A549 (cell line): ENCODE data around the gene KDM5B. TPM values are rescaled to one million over a fixed set of nuclear protein-coding genes. Genes with fewer than 3 reads are reported as not detected.

Experiments used
- ATAC-seq, 2 experiments: fragments of 200-7000 bp in 1 of 2; fragments of >200 bp in 1 of 2; cut with Nextera tagmentation in 1 of 2; cut with Tn5 transposase in 1 of 2; 3 replicates each; pipeline versions ENCODE4 v1.8.0 to v1.9.1; 2018 to 2020; ENCODE audit warnings: mild to moderate bottlenecking in 1 of 2, moderate library complexity in 1 of 2
- CTCF ChIA-PET: fragments of 300-600 bp; sonication (Branson Sonifier 250); formaldehyde crosslinking; extraction: SDS; loops from one replicate; lab custom pipeline; 2021; ENCODE audit warnings: antibody characterized with exemption, inconsistent platforms; lab: Yijun Ruan, JAX
- POLR2A ChIA-PET: fragments of 350-600 bp; formaldehyde crosslinking; extraction: SDS; loops from one replicate; lab custom pipeline; 2021; ENCODE audit warnings: antibody characterized with exemption, inconsistent platforms; lab: Yijun Ruan, JAX
- DNase-seq, 2 experiments: peaks; one replicate each; pipeline versions ENCODE4 v3.0.0 to v3.0.0-alpha.2; 2011 to 2016; ENCODE audit warnings: low read depth in 1 of 2, low spot score in 1 of 2
- FAIRE-seq: peaks from 2 replicates; lab custom pipeline; 2011; peaks lifted over from hg19 to GRCh38; lab: Jason Lieb, UNC
- H3K27ac ChIP-seq, 2 experiments: fragments of >200 bp; sonication (Bioruptor Twin); formaldehyde crosslinking; 3 replicates each; pipeline ENCODE4 v1.5.1; 2016 to 2017
- H3K4me1 ChIP-seq: fragments of >200 bp; sonication (Bioruptor Twin); formaldehyde crosslinking; 3 replicates; pipeline ENCODE4 v1.6.1; 2016
- H3K4me2 ChIP-seq: fragments of >200 bp; sonication (Bioruptor Twin); formaldehyde crosslinking; 3 replicates; pipeline ENCODE4 v1.6.1; 2016
- H3K4me3 ChIP-seq: fragments of >200 bp; sonication (Bioruptor Twin); formaldehyde crosslinking; 3 replicates; pipeline ENCODE4 v1.5.1; 2016
- H3K9me3 ChIP-seq: fragments of >200 bp; sonication (Bioruptor Twin); formaldehyde crosslinking; 3 replicates; pipeline ENCODE4 v1.6.1; 2016
- ATOH8 ChIP-seq: fragments of 250-450 bp; sonication (Bioruptor Pico); IDR thresholded peaks from 2 replicates; pipeline ENCODE4 v1.5.0; 2020; ENCODE audit warnings: low read depth, mild to moderate bottlenecking, moderate library complexity
- CBX2 ChIP-seq: fragments of 200-600 bp; sonication (generic); IDR thresholded peaks from 2 replicates; pipeline ENCODE4 v1.6.1; 2016; ENCODE audit warnings: low read depth, mild to moderate bottlenecking, borderline replicate concordance
- E2F6 ChIP-seq: IDR thresholded peaks from 2 replicates; pipeline ENCODE4 v1.6.1; 2012; ENCODE audit warnings: low read depth, borderline replicate concordance
- EHMT2 ChIP-seq: fragments of 200-600 bp; sonication (generic); IDR thresholded peaks from 2 replicates; pipeline ENCODE4 v1.6.1; 2016; ENCODE audit warnings: antibody characterized with exemption, low read depth, mild to moderate bottlenecking, moderate library complexity
- HES2 ChIP-seq: fragments of >200 bp; sonication (Bioruptor Twin); formaldehyde crosslinking; IDR thresholded peaks from 2 replicates; pipeline ENCODE4 v1.6.1; 2016
- HEYL ChIP-seq: fragments of 250-450 bp; sonication (Bioruptor Pico); IDR thresholded peaks from 2 replicates; pipeline ENCODE4 v1.8.0; 2021; ENCODE audit warnings: mild to moderate bottlenecking, moderate library complexity
- HMGXB4 ChIP-seq: fragments of 250-450 bp; sonication (Bioruptor Pico); IDR thresholded peaks from 2 replicates; pipeline ENCODE4 v1.5.0; 2021; ENCODE audit warnings: mild to moderate bottlenecking, moderate library complexity, borderline replicate concordance
- JUN ChIP-seq, 2 experiments: fragments of >200 bp; sonication (Bioruptor Twin); formaldehyde crosslinking; IDR thresholded peaks; 2 replicates in 1 of 2; 3 replicates in 1 of 2; pipeline ENCODE4 v1.6.1; 2016 to 2017
- MAX ChIP-seq: IDR thresholded peaks from 2 replicates; pipeline ENCODE4 v1.6.1; 2012
- RARB ChIP-seq: fragments of 250-450 bp; sonication (Bioruptor Pico); IDR thresholded peaks from 2 replicates; pipeline ENCODE4 v1.8.0; 2021; ENCODE audit warnings: mild to moderate bottlenecking, moderate library complexity
- REST ChIP-seq: fragments of 200-600 bp; sonication (generic); IDR thresholded peaks from 2 replicates; pipeline ENCODE4 v1.6.1; 2016; ENCODE audit warnings: antibody characterized with exemption, mild to moderate bottlenecking, moderate library complexity
- SMC3 ChIP-seq: fragments of >200 bp; sonication (Bioruptor Twin); formaldehyde crosslinking; IDR thresholded peaks from 3 replicates; pipeline ENCODE4 v1.6.1; 2018; ENCODE audit warnings: inconsistent platforms
- SREBF2 ChIP-seq: fragments of 450-650 bp; IDR thresholded peaks from 2 replicates; pipeline ENCODE4 v1.6.1; 2014; ENCODE audit warnings: mild to moderate bottlenecking, moderate library complexity
- TFCP2L1 ChIP-seq: fragments of 250-450 bp; sonication (Bioruptor Pico); IDR thresholded peaks from 2 replicates; pipeline ENCODE4 v1.5.0; 2021; ENCODE audit warnings: mild to moderate bottlenecking
- ZNF302 ChIP-seq: fragments of 250-450 bp; sonication (Bioruptor Pico); IDR thresholded peaks from 2 replicates; pipeline ENCODE4 v1.9.0; 2021; ENCODE audit warnings: inconsistent platforms, mild to moderate bottlenecking, moderate library complexity
- WGBS: methylation state at CpG from one replicate; pipeline ENCODE4 v1.1.6; 2017; ENCODE audit errors: missing lambda C conversion rate; 5-methylcytosine and 5-hydroxymethylcytosine counted together
- polyA plus RNA-seq, 4 experiments: library from polyadenylated mRNA; depleted of rRNA in 3 of 4; stranded (reverse); fragments of >200 nt; fragmentation: RNase III in 1 of 4; extraction: RNeasy Plus Mini Kit Qiagen cat#74134 plus additional on column Dnase treatment in 1 of 4; gene quantifications; 2 replicates in 3 of 4; 3 replicates in 1 of 4; pipeline ENCODE4 v1.2.3, GENCODE V29; 2011 to 2017

Gene KDM5B
- polyA plus RNA-seq, 2 of the 4 experiments (the other 2 are of a cell fraction) = 15.8 to 44.3 TPM

GRCh38 chr1:202685641-202686040 is 122.6 kb downstream of the KDM5B start:
- FAIRE-seq (no peak), ATAC-seq (no peak)
- TF ChIP-seq RARB (CRISPR knock-in tag) (no peak), ZNF302 (CRISPR knock-in tag) (no peak), HEYL (CRISPR knock-in tag) (no peak), HMGXB4 (CRISPR knock-in tag) (no peak), REST (no peak), JUN (IDR thresholded peaks at IDR 0.05) (no peak), SMC3 (no peak), SREBF2 (no peak), ATOH8 (CRISPR knock-in tag) (no peak), EHMT2 (no peak), HES2 (no peak), TFCP2L1 (CRISPR knock-in tag) (no peak), CBX2 (no peak), E2F6 (no peak)

GRCh38 chr1:202684716-202685115 is 123.5 kb downstream of the KDM5B start:
- Histone ChIP-seq H3K4me3 (no peak overlapping the region), H3K27ac (no peak overlapping the region), H3K4me1 (no peaks in the 10 kb centered on the region), H3K4me2 (no peak overlapping the region), H3K9me3 (no peaks in the 10 kb centered on the region)
- 8% methylated on average over 2 of the region's 2 CpGs for WGBS
- POLR2A ChIA-PET = no interaction called here
- no peak for TF ChIP-seq MAX
- FAIRE-seq (no peak), DNase-seq (no peak), ATAC-seq (no peak)
- CTCF ChIA-PET = interaction anchor here (0.6 to 1.3 kb wide), 4 partner anchors 14 to 343 kb away, joined by 3 read pairs; no protein-coding TSS in a partner anchor

More at GRCh38 chr1:202685641-202686040, 122.6 kb downstream of the KDM5B start:
- no peaks in the 10 kb centered on the region for H3K4me1 ChIP-seq
- WGBS = 45% methylated on average over 6 of the region's 6 CpGs
- no peaks in the 10 kb centered on the region for H3K9me3 ChIP-seq
- DNase-seq = no peak
- no peak overlapping the region for H3K27ac ChIP-seq
- no peak overlapping the region for H3K4me3 ChIP-seq
- POLR2A ChIA-PET = interaction anchor here (0.5 to 0.6 kb wide), 2 partner anchors 23 to 345 kb away, joined by 3 read pairs; no protein-coding TSS in a partner anchor
- CTCF ChIA-PET = interaction anchor here (0.6 to 1.5 kb wide), 5 partner anchors 10 to 54 kb away, joined by 3 to 4 read pairs (median 3); no protein-coding TSS in a partner anchor
- H3K4me2 ChIP-seq = no peak overlapping the region
